Neutrophil (primary cell): ENCODE results near the gene ARID5B.
A peak's percentile ranks its signal among the peaks of the same experiment; 100 is the strongest.

Source experiments
- H3K27ac ChIP-seq: fragments of 200-600 bp; sonication (generic); 2 replicates; pipeline ENCODE4 v1.5.1; 2016; ENCODE audit warnings: mild to moderate bottlenecking, moderate library complexity
- H3K27me3 ChIP-seq: fragments of 200-600 bp; sonication (generic); 2 replicates; pipeline ENCODE4 v1.6.0; 2016; ENCODE audit warnings: mild to moderate bottlenecking
- H3K36me3 ChIP-seq: fragments of 200-600 bp; sonication (generic); 2 replicates; pipeline ENCODE4 v1.5.1; 2017
- H3K4me1 ChIP-seq, 2 experiments: fragments of 200-600 bp in 1 of 2; sonication (generic) in 1 of 2; 1 replicate in 1 of 2; 2 replicates in 1 of 2; pipeline versions ENCODE4 v1.5.1 to v1.6.1; 2013 to 2016; ENCODE audit warnings: low read depth in 1 of 2, low read length in 1 of 2, mild to moderate bottlenecking in 1 of 2, moderate library complexity in 1 of 2; ENCODE audit not compliant: control insufficient read depth in 1 of 2, insufficient read depth in 1 of 2
- H3K4me3 ChIP-seq, 2 experiments: fragments of 200-600 bp in 1 of 2; sonication (generic) in 1 of 2; 1 replicate in 1 of 2; 2 replicates in 1 of 2; pipeline ENCODE4 v1.5.1; 2013 to 2016; ENCODE audit warnings: low read depth in 1 of 2, low read length in 1 of 2, mild to moderate bottlenecking in 1 of 2, moderate library complexity in 1 of 2
- H3K9me3 ChIP-seq: fragments of 200-600 bp; sonication (generic); 2 replicates; pipeline ENCODE4 v1.5.1; 2016
- TF ChIP-seq, protein P1 (sequence below): fragments of 200-600 bp; sonication (generic); IDR thresholded peaks from 2 replicates; pipeline ENCODE4 v1.5.1; 2016; ENCODE audit warnings: antibody characterized with exemption

The ARID5B gene

DNA sequence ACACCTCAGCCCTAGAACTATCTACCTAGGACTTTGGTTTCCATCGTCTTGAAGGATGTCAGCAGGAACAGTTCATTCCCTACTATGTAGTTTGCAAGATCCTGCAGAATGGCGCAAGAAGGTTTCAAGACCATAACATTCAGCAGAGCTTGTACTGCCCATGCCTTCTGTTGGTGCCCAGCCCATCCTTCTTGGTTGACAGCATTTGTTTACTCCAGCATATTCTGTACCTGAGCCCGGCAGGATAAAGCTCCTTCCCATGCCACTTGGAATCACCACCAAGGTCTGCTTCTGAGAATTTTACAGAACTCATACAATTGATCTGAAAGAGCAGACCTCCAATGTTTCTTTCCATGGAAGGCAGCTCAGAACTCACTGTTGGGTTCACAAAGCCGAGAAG is 150.8 kb downstream of the ARID5B start:
- no peaks in the 10 kb centered on the region for H3K36me3 ChIP-seq
- TF ChIP-seq, protein P1, sequence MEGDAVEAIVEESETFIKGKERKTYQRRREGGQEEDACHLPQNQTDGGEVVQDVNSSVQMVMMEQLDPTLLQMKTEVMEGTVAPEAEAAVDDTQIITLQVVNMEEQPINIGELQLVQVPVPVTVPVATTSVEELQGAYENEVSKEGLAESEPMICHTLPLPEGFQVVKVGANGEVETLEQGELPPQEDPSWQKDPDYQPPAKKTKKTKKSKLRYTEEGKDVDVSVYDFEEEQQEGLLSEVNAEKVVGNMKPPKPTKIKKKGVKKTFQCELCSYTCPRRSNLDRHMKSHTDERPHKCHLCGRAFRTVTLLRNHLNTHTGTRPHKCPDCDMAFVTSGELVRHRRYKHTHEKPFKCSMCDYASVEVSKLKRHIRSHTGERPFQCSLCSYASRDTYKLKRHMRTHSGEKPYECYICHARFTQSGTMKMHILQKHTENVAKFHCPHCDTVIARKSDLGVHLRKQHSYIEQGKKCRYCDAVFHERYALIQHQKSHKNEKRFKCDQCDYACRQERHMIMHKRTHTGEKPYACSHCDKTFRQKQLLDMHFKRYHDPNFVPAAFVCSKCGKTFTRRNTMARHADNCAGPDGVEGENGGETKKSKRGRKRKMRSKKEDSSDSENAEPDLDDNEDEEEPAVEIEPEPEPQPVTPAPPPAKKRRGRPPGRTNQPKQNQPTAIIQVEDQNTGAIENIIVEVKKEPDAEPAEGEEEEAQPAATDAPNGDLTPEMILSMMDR, result no peak
- H3K4me3 ChIP-seq, result no peak overlapping the region
- H3K4me1 ChIP-seq, result peaks cover 20 to 24% of the 10 kb centered on the region in 2 experiments
- no peak overlapping the region for H3K27ac ChIP-seq
- no peaks in the 10 kb centered on the region for H3K27me3 ChIP-seq
- no peaks in the 10 kb centered on the region for H3K9me3 ChIP-seq

DNA sequence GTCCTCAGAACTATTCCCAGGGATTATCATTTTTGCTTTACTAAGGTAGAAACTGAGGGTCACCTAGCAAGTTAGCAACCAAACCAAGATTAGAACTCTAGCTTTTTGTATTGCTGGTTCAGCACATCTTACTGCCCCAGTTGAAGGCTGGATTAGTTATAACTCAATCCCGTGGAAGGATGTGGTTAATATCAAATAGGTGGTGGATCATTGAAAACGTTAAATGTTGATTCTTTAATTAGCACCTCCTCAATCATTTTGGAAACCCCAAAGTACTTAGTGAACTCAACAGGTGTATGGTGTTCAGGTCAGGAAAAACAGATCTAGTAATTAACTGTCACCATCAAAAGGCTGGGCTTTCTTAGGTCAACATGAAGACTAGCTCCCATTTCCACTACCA is 152.4 kb downstream of the ARID5B start:
- Histone ChIP-seq H3K4me3 (no peak overlapping the region), H3K36me3 (no peaks in the 10 kb centered on the region), H3K9me3 (no peaks in the 10 kb centered on the region), H3K27ac (peak overlapping the region; percentile 2), H3K4me1 (peaks cover 31 to 35% of the 10 kb centered on the region in 2 experiments), H3K27me3 (no peaks in the 10 kb centered on the region)
- TF ChIP-seq, protein P1, result no peak

DNA sequence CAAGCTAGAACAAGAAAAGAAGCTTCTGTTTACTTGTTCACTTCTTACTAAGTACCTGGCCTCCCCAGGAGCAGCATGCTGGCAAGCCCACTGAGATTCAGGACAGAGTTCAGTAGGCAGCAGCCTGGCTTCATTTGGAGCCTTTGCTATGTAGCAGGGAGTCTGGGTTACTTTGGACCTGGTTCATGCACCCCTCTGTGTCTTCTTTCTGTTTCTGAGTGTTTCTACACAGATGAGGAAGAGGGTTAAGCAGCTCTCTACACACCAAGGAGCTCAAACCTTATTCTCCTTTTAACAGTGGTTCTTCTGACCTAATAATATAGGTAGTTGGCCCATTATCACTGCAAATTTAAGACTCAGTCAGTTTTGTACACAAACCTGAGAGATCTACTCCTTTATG is 152.9 kb downstream of the ARID5B start:
- TF ChIP-seq, protein P1, result no peak
- Histone ChIP-seq H3K27ac (peak overlapping the region; percentile 19), H3K36me3 (no peaks in the 10 kb centered on the region), H3K27me3 (no peaks in the 10 kb centered on the region), H3K9me3 (no peaks in the 10 kb centered on the region), H3K4me1 (peaks cover 36 to 40% of the 10 kb centered on the region in 2 experiments), H3K4me3 (no peak overlapping the region)

DNA sequence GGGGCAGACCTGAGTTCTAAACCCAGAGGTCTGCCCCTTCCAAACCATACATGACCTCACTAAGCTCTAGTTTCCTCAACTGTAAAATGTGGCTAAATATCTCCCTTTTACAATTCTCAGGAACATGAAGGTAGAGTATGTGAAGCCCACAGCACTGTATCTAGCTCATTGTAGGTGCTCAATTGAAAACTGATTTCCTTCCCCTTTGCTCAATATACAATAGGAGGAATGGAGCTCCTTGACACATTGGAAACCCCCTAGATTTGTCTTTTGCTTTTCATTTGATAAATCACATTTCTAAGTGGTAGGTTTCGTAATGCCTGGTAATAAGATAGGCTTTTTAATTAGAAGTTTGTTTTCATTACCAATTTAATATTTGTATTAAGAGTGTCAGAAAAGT is 153.3 kb downstream of the ARID5B start:
- Histone ChIP-seq H3K9me3 (no peaks in the 10 kb centered on the region), H3K27ac (peak overlapping the region; percentile 19), H3K4me3 (no peak overlapping the region), H3K27me3 (no peaks in the 10 kb centered on the region), H3K36me3 (no peaks in the 10 kb centered on the region), H3K4me1 (peaks cover 41 to 44% of the 10 kb centered on the region in 2 experiments)
- TF ChIP-seq, protein P1, result no peak

DNA sequence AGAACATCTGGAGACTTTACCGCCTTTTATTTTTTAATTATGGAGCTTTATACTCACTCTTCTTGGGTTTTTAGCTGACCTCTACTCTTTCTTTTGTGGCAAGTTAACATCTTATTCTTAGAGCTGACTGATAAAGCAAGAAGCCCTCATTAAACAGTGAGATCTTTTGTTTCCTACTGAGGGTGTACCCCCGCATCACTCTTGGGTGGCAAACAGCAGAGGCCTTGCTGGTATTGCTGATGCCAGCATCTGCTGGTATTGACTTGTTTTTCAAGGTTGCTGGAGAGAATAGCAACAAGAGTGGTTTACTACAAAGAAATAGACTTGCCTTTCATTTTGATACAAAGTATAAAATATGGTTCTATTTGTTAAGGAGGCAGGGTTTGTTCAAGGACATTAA is 154.7 kb downstream of the ARID5B start:
- Histone ChIP-seq H3K36me3 (no peaks in the 10 kb centered on the region), H3K27me3 (no peaks in the 10 kb centered on the region), H3K4me1 (peaks cover 46 to 48% of the 10 kb centered on the region in 2 experiments), H3K4me3 (no peak overlapping the region), H3K27ac (no peak overlapping the region), H3K9me3 (no peaks in the 10 kb centered on the region)
- TF ChIP-seq, protein P1, result no peak

DNA sequence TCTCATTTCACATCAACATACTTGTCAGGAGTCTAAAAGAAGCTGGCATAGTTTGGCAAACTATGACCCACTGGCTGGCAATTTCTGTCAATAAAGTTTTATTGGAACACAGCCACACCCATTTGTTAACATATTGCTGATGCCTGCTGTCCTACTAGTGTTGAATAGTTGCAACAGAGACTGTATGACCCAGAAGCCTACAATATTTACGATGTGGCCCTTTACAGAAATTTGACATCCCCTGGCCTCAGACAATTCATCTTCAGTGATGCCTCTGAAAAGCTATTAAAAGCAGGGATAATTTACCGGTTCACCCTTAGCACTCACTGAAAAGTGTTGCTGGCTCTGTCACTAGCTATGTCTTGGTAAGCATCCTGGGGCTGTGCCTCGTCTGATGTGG is 155.2 kb downstream of the ARID5B start:
- Histone ChIP-seq H3K36me3 (no peaks in the 10 kb centered on the region), H3K4me1 (peaks cover 46 to 48% of the 10 kb centered on the region in 2 experiments), H3K4me3 (no peak overlapping the region), H3K27ac (no peak overlapping the region), H3K9me3 (no peaks in the 10 kb centered on the region), H3K27me3 (no peaks in the 10 kb centered on the region)
- TF ChIP-seq, protein P1, result no peak
